ENCODE results near the gene DIP2C. TPM values are rescaled to one million over a fixed set of nuclear protein-coding genes. Genes with fewer than 3 reads are reported as not detected.

Gene DIP2C
- total RNA-seq, 1 experiment from 2014 or later: 11.0 TPM

DNA sequence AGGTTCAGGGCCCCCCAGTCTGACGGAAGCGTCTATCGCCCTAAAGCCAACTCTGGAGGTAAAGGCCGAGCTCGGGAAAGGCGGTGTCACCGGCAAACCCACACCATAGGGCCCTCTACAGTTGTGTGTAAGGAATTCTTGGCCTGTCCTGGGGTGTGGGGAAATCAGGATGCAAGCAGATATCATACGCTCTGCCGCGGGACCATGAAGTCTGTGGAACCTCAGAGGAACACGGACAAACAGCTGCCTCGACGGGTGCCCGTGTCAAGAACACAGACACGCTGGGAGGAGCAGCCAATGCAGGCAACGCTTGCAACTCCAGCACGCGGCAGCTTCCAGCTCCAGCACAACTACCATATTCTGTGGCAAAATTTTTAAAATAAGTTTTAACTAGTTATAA, 157.9 kb downstream of the DIP2C start:
- DNase-seq (ENCODE audit: low spot score) (no peak), ATAC-seq (no peak)
- POLR2A ChIA-PET: no interaction called here
- Mint-ChIP-seq H3K36me3 (no peaks in the 10 kb centered on the region), H3K4me1 (peaks cover 15% of the 10 kb centered on the region), H3K4me3 (no peak overlapping the region), H3K27me3 (ENCODE audit: low read depth) (no peaks in the 10 kb centered on the region), H3K27ac (no peak overlapping the region), H3K9me3 (no peaks in the 10 kb centered on the region)
- TF ChIP-seq, protein P1, sequence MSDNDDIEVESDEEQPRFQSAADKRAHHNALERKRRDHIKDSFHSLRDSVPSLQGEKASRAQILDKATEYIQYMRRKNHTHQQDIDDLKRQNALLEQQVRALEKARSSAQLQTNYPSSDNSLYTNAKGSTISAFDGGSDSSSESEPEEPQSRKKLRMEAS (CRISPR knock-in tag; IDR thresholded peaks at IDR 0.05): no peak
- TF ChIP-seq NFYB (CRISPR knock-in tag; conservative IDR thresholded peaks at IDR 0.05; ENCODE audit: low read depth) (no peak), ERG (CRISPR knock-in tag; IDR thresholded peaks at IDR 0.05) (no peak), JUN (CRISPR knock-in tag; IDR thresholded peaks at IDR 0.05) (no peak)
- TF ChIP-seq, protein P2, sequence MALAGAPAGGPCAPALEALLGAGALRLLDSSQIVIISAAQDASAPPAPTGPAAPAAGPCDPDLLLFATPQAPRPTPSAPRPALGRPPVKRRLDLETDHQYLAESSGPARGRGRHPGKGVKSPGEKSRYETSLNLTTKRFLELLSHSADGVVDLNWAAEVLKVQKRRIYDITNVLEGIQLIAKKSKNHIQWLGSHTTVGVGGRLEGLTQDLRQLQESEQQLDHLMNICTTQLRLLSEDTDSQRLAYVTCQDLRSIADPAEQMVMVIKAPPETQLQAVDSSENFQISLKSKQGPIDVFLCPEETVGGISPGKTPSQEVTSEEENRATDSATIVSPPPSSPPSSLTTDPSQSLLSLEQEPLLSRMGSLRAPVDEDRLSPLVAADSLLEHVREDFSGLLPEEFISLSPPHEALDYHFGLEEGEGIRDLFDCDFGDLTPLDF (CRISPR knock-in tag; IDR thresholded peaks at IDR 0.05): no peak
- TF ChIP-seq, protein P3, sequence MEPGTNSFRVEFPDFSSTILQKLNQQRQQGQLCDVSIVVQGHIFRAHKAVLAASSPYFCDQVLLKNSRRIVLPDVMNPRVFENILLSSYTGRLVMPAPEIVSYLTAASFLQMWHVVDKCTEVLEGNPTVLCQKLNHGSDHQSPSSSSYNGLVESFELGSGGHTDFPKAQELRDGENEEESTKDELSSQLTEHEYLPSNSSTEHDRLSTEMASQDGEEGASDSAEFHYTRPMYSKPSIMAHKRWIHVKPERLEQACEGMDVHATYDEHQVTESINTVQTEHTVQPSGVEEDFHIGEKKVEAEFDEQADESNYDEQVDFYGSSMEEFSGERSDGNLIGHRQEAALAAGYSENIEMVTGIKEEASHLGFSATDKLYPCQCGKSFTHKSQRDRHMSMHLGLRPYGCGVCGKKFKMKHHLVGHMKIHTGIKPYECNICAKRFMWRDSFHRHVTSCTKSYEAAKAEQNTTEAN (CRISPR knock-in tag; IDR thresholded peaks at IDR 0.05): no peak
- TF ChIP-seq, protein P4, sequence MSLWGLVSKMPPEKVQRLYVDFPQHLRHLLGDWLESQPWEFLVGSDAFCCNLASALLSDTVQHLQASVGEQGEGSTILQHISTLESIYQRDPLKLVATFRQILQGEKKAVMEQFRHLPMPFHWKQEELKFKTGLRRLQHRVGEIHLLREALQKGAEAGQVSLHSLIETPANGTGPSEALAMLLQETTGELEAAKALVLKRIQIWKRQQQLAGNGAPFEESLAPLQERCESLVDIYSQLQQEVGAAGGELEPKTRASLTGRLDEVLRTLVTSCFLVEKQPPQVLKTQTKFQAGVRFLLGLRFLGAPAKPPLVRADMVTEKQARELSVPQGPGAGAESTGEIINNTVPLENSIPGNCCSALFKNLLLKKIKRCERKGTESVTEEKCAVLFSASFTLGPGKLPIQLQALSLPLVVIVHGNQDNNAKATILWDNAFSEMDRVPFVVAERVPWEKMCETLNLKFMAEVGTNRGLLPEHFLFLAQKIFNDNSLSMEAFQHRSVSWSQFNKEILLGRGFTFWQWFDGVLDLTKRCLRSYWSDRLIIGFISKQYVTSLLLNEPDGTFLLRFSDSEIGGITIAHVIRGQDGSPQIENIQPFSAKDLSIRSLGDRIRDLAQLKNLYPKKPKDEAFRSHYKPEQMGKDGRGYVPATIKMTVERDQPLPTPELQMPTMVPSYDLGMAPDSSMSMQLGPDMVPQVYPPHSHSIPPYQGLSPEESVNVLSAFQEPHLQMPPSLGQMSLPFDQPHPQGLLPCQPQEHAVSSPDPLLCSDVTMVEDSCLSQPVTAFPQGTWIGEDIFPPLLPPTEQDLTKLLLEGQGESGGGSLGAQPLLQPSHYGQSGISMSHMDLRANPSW (CRISPR knock-in tag; conservative IDR thresholded peaks at IDR 0.05; ENCODE audit: low read depth): no peak
- TF ChIP-seq, protein P5, sequence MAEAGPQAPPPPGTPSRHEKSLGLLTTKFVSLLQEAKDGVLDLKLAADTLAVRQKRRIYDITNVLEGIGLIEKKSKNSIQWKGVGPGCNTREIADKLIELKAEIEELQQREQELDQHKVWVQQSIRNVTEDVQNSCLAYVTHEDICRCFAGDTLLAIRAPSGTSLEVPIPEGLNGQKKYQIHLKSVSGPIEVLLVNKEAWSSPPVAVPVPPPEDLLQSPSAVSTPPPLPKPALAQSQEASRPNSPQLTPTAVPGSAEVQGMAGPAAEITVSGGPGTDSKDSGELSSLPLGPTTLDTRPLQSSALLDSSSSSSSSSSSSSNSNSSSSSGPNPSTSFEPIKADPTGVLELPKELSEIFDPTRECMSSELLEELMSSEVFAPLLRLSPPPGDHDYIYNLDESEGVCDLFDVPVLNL (CRISPR knock-in tag; IDR thresholded peaks at IDR 0.05; ENCODE audit: borderline replicate concordance, low read depth): no peak
- CTCF ChIA-PET: no interaction called here

DNA sequence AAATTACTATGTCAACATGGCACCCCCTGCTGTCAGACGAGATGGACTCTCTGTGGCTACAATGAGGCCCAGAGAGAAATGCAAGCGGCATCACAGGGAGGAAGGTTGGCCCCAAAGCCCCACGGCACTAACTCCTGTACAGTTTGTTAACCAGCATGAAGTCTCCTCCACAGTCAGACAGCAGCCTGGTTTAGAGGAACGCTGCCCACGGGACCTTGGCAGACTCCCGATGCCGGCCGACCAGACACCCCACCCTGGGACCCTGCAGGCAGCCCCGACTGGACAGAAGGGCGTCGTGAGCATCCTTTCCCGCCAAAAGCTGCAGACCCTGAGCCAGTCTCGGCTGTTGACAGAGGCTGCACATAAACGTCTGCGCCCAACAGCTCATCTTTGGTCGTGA, 158.8 kb downstream of the DIP2C start:
- H3K27me3 Mint-ChIP-seq (ENCODE audit: low read depth): no peaks in the 10 kb centered on the region
- peaks cover 11% of the 10 kb centered on the region for H3K4me1 Mint-ChIP-seq

More for the DNA sequence above, 158.8 kb downstream of the DIP2C start:
- ChIA-PET CTCF (no interaction called here), POLR2A (no interaction called here)
- Mint-ChIP-seq H3K9me3 (no peaks in the 10 kb centered on the region), H3K27ac (no peak overlapping the region), H3K4me3 (no peak overlapping the region), H3K36me3 (no peaks in the 10 kb centered on the region)
- TF ChIP-seq ETV6 (CRISPR knock-in tag; IDR thresholded peaks at IDR 0.05): no peak
- no peak for TF ChIP-seq SOX15 (CRISPR knock-in tag; IDR thresholded peaks at IDR 0.05)
- no peak for TF ChIP-seq TCF7 (CRISPR knock-in tag; IDR thresholded peaks at IDR 0.05; ENCODE audit: low read depth)
- TF ChIP-seq, protein P6, sequence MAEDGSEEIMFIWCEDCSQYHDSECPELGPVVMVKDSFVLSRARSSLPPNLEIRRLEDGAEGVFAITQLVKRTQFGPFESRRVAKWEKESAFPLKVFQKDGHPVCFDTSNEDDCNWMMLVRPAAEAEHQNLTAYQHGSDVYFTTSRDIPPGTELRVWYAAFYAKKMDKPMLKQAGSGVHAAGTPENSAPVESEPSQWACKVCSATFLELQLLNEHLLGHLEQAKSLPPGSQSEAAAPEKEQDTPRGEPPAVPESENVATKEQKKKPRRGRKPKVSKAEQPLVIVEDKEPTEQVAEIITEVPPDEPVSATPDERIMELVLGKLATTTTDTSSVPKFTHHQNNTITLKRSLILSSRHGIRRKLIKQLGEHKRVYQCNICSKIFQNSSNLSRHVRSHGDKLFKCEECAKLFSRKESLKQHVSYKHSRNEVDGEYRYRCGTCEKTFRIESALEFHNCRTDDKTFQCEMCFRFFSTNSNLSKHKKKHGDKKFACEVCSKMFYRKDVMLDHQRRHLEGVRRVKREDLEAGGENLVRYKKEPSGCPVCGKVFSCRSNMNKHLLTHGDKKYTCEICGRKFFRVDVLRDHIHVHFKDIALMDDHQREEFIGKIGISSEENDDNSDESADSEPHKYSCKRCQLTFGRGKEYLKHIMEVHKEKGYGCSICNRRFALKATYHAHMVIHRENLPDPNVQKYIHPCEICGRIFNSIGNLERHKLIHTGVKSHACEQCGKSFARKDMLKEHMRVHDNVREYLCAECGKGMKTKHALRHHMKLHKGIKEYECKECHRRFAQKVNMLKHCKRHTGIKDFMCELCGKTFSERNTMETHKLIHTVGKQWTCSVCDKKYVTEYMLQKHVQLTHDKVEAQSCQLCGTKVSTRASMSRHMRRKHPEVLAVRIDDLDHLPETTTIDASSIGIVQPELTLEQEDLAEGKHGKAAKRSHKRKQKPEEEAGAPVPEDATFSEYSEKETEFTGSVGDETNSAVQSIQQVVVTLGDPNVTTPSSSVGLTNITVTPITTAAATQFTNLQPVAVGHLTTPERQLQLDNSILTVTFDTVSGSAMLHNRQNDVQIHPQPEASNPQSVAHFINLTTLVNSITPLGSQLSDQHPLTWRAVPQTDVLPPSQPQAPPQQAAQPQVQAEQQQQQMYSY (CRISPR knock-in tag; IDR thresholded peaks at IDR 0.05): no peak
- ATAC-seq (no peak), DNase-seq (ENCODE audit: low spot score) (no peak)

Measured in WTC11 (cell line).